ENCODE measurements around the gene PA2G4.

Gene PA2G4

GRCh38 chr12:56128670-56129205 is 24.4 kb downstream of the PA2G4 start:
- Mint-ChIP-seq H3K4me3 (peak overlapping the region; percentile 96 to 99), H3K4me1 (peaks cover 72% of the 10 kb centered on the region), H3K27me3 (no peaks in the 10 kb centered on the region), H3K9me3 (no peaks in the 10 kb centered on the region), H3K27ac (peak overlapping the region; percentile 96 to 97)
- DNase-seq (no peak), ATAC-seq (peak; percentile 0)

GRCh38 chr12:56129206-56129941 is 25.0 kb downstream of the PA2G4 start:
- peaks cover 79% of the 10 kb centered on the region for H3K4me1 Mint-ChIP-seq
- DNase-seq (peak; percentile 72 to 81), ATAC-seq (peak; percentile 52)

GRCh38 chr12:56129942-56130495 is 25.7 kb downstream of the PA2G4 start:
- Mint-ChIP-seq H3K4me3 (peak overlapping the region; percentile 96 to 99), H3K4me1 (peaks cover 77% of the 10 kb centered on the region), H3K27me3 (no peaks in the 10 kb centered on the region), H3K27ac (peak overlapping the region; percentile 7 to 16), H3K9me3 (no peaks in the 10 kb centered on the region)
- ATAC-seq (no peak), DNase-seq (no peak)

More at GRCh38 chr12:56129206-56129941, 25.0 kb downstream of the PA2G4 start:
- Mint-ChIP-seq H3K9me3 (no peaks in the 10 kb centered on the region), H3K27me3 (no peaks in the 10 kb centered on the region), H3K4me3 (peak overlapping the region; percentile 96 to 99), H3K27ac (peak overlapping the region; percentile 96 to 97)

GRCh38 chr12:56130876-56131275 is 26.5 kb downstream of the PA2G4 start:
- H3K27me3 Mint-ChIP-seq, result no peaks in the 10 kb centered on the region
- no peaks in the 10 kb centered on the region for H3K9me3 Mint-ChIP-seq
- DNase-seq, result no peak
- no peak for ATAC-seq
- H3K4me1 Mint-ChIP-seq, result peaks cover 76% of the 10 kb centered on the region
- H3K27ac Mint-ChIP-seq, result peak overlapping the region; percentile 16 to 60
- peak overlapping the region; percentile 96 to 99 for H3K4me3 Mint-ChIP-seq

GRCh38 chr12:56134897-56135296 is 30.5 kb downstream of the PA2G4 start:
- ATAC-seq (no peak), DNase-seq (no peak)
- H3K4me3 Mint-ChIP-seq, result no peak overlapping the region
- peak overlapping the region in 1 of 2 donors; percentile 76 for H3K27ac Mint-ChIP-seq
- no peaks in the 10 kb centered on the region for H3K27me3 Mint-ChIP-seq
- no peaks in the 10 kb centered on the region for H3K9me3 Mint-ChIP-seq
- peaks cover 77% of the 10 kb centered on the region for H3K4me1 Mint-ChIP-seq

- H3K4me1 Mint-ChIP-seq, result peaks cover 71% of the 10 kb centered on the region
Observed at GRCh38 chr12:56137853-56138571, 33.7 kb downstream of the PA2G4 start.

GRCh38 chr12:56141946-56142784 is 37.8 kb downstream of the PA2G4 start:
- Mint-ChIP-seq H3K27me3 (no peaks in the 10 kb centered on the region), H3K27ac (peak overlapping the region in 1 of 2 donors; percentile 15)

More at GRCh38 chr12:56137853-56138571, 33.7 kb downstream of the PA2G4 start:
- no peaks in the 10 kb centered on the region for H3K9me3 Mint-ChIP-seq
- DNase-seq (no peak), ATAC-seq (no peak)
- no peak overlapping the region for H3K4me3 Mint-ChIP-seq
- no peaks in the 10 kb centered on the region for H3K27me3 Mint-ChIP-seq
- H3K27ac Mint-ChIP-seq, result peak overlapping the region in 1 of 2 donors; percentile 75

GRCh38 chr12:56143217-56143616 is 38.9 kb downstream of the PA2G4 start:
- no peak for ATAC-seq
- H3K4me3 Mint-ChIP-seq, result no peak overlapping the region
- H3K4me1 Mint-ChIP-seq, result peaks cover 33% of the 10 kb centered on the region

More at GRCh38 chr12:56141946-56142784, 37.8 kb downstream of the PA2G4 start:
- no peak overlapping the region for H3K4me3 Mint-ChIP-seq
- DNase-seq, result no peak
- H3K4me1 Mint-ChIP-seq, result peaks cover 44% of the 10 kb centered on the region
- no peak for ATAC-seq
- no peaks in the 10 kb centered on the region for H3K9me3 Mint-ChIP-seq

GRCh38 chr12:56143870-56144269 is 39.5 kb downstream of the PA2G4 start:
- DNase-seq, result no peak
- no peak overlapping the region for H3K4me3 Mint-ChIP-seq
- H3K27ac Mint-ChIP-seq, result no peak overlapping the region
- H3K4me1 Mint-ChIP-seq, result peaks cover 28% of the 10 kb centered on the region
- ATAC-seq, result no peak
- no peaks in the 10 kb centered on the region for H3K27me3 Mint-ChIP-seq
- no peaks in the 10 kb centered on the region for H3K9me3 Mint-ChIP-seq

More at GRCh38 chr12:56143217-56143616, 38.9 kb downstream of the PA2G4 start:
- Mint-ChIP-seq H3K27ac (peak overlapping the region; percentile 67 to 82), H3K9me3 (no peaks in the 10 kb centered on the region), H3K27me3 (no peaks in the 10 kb centered on the region)
- no peak for DNase-seq

- H3K27me3 Mint-ChIP-seq, result no peaks in the 10 kb centered on the region
Observed at GRCh38 chr12:56145217-56145616, 40.9 kb downstream of the PA2G4 start.

GRCh38 chr12:56146492-56147460 is 42.4 kb downstream of the PA2G4 start:
- ATAC-seq (no peak), DNase-seq (no peak)
- Mint-ChIP-seq H3K4me3 (no peak overlapping the region), H3K27me3 (no peaks in the 10 kb centered on the region), H3K9me3 (no peaks in the 10 kb centered on the region), H3K27ac (peak overlapping the region in 1 of 2 donors; percentile 42), H3K4me1 (peaks cover 35% of the 10 kb centered on the region)

More at GRCh38 chr12:56145217-56145616, 40.9 kb downstream of the PA2G4 start:
- Mint-ChIP-seq H3K9me3 (no peaks in the 10 kb centered on the region), H3K4me3 (no peak overlapping the region), H3K4me1 (peaks cover 30% of the 10 kb centered on the region), H3K27ac (no peak overlapping the region)
- no peak for ATAC-seq
- no peak for DNase-seq

GRCh38 chr12:56150563-56150962 is 46.2 kb downstream of the PA2G4 start:
- peak overlapping the region; percentile 80 to 82 for H3K27ac Mint-ChIP-seq
- H3K9me3 Mint-ChIP-seq, result no peaks in the 10 kb centered on the region
- no peak for DNase-seq
- H3K4me3 Mint-ChIP-seq, result peak overlapping the region; percentile 40 to 59
- peaks cover 41% of the 10 kb centered on the region for H3K4me1 Mint-ChIP-seq
- no peaks in the 10 kb centered on the region for H3K27me3 Mint-ChIP-seq
- ATAC-seq, result no peak

GRCh38 chr12:56151672-56152131 is 47.3 kb downstream of the PA2G4 start:
- no peaks in the 10 kb centered on the region for H3K27me3 Mint-ChIP-seq
- peak; percentile 70 to 78 for DNase-seq

More at GRCh38 chr12:56151672-56152131, 47.3 kb downstream of the PA2G4 start:
- ATAC-seq, result peak; percentile 82
- Mint-ChIP-seq H3K27ac (peak overlapping the region; percentile 96 to 98), H3K4me1 (peaks cover 43% of the 10 kb centered on the region), H3K9me3 (no peaks in the 10 kb centered on the region), H3K4me3 (peak overlapping the region; percentile 87 to 93)

All from stimulated activated naive CD8-positive, alpha-beta T cell treated with anti-CD3 and anti-CD28 coated beads, Interleukin-15, amount 100 ng/mL, for 72 hours (primary cell).